HepG2 (cell line): ENCODE data around the gene SLC12A5. TPM values are rescaled to one million over a fixed set of nuclear protein-coding genes. Genes with fewer than 3 reads are reported as not detected.
A peak's percentile ranks its signal among the peaks of the same experiment; 100 is the strongest.

Source experiments
- CREB3 ChIP-seq: sonication (generic); formaldehyde crosslinking; IDR thresholded peaks from 2 replicates; pipeline ENCODE4 v1.5.0; 2020; ENCODE audit warnings: missing genetic modification reagents
- FOXO4 ChIP-seq: sonication (generic); formaldehyde crosslinking; conservative IDR thresholded peaks from 2 replicates; pipeline ENCODE4 v1.8.1; 2023; ENCODE audit warnings: missing genetic modification reagents
- GLMP ChIP-seq: sonication (generic); formaldehyde crosslinking; IDR thresholded peaks from 2 replicates; pipeline ENCODE4 v1.9.0; 2021; ENCODE audit warnings: missing genetic modification reagents, mild to moderate bottlenecking, borderline replicate concordance
- NFAT5 ChIP-seq: sonication (generic); formaldehyde crosslinking; IDR thresholded peaks from 2 replicates; pipeline ENCODE4 v1.4.0; 2020; ENCODE audit warnings: missing genetic modification reagents
- PLSCR1 ChIP-seq: sonication (generic); formaldehyde crosslinking; IDR thresholded peaks from 2 replicates; pipeline ENCODE4 v1.5.0; 2020; ENCODE audit warnings: missing genetic modification reagents, mild to moderate bottlenecking, borderline replicate concordance
- RERE ChIP-seq: IDR thresholded peaks from 2 replicates; pipeline ENCODE4 v1.6.1; 2016; ENCODE audit warnings: low read depth, missing genetic modification reagents, missing compliant biosample characterization
- ZBTB4 ChIP-seq: sonication (generic); formaldehyde crosslinking; IDR thresholded peaks from 2 replicates; pipeline ENCODE4 v1.4.0; 2020; ENCODE audit warnings: missing genetic modification reagents, mild to moderate bottlenecking, borderline replicate concordance
- ZNF44 ChIP-seq: sonication (generic); formaldehyde crosslinking; IDR thresholded peaks from 2 replicates; pipeline ENCODE4 v1.5.1; 2020; ENCODE audit warnings: mild to moderate bottlenecking, missing genetic modification reagents
- polyA plus RNA-seq, 8 experiments: library from polyadenylated mRNA; depleted of rRNA in 3 of 8; stranded (reverse) in 7 of 8; unstranded in 1 of 8; fragments of >200 nt; fragmentation: Illumina TruSeq in 4 of 8; extraction: Trizol in 4 of 8; gene quantifications; 2 replicates each; pipeline versions ENCODE4 v1.2.1 to v1.2.3, GENCODE V29; 2011 to 2016; ENCODE audit warnings: low read depth in 4 of 8, missing spikeins in 1 of 8, mixed read lengths in 1 of 8; ENCODE audit not compliant: insufficient read depth in 1 of 8
- total RNA-seq, 5 experiments: library from RNA; depleted of rRNA; stranded (reverse); fragments of >200 nt; fragmentation: Illumina TruSeq; extraction: Trizol; gene quantifications; 2 replicates each; pipeline ENCODE4 v1.2.3, GENCODE V29; 2016; ENCODE audit warnings: low read depth in 1 of 5

Gene SLC12A5
- total and polyA plus RNA-seq, 2 of the 13 experiments (the other 11 are each of a cell fraction or from before 2014, with no cell fraction given) = 4.3 to 5.4 TPM

- TF ChIP-seq PLSCR1 (no peak), NFAT5 (no peak), ZBTB4 (no peak), ZNF44 (peak; percentile 72; the same call in 1 of the 2 replicates), RERE (no peak), CREB3 (CRISPR knock-in tag) (no peak), GLMP (no peak), FOXO4 (CRISPR knock-in tag) (no peak)
Measured at GRCh38 chr20:45987108-45987780, 41.8 kb upstream of the SLC12A5 start (continued).
